MM.1S (cell line): ENCODE results near the gene UBAC2.

Source experiments
- CTCF ChIP-seq: fragments of 300-600 bp; sonication (generic); IDR thresholded peaks from 2 replicates; pipeline ENCODE4 v1.5.1; 2016; ENCODE audit warnings: antibody characterized with exemption, low read length, mixed read lengths
- EZH2 ChIP-seq: fragments of 300-600 bp; sonication (generic); optimal IDR thresholded peaks from 2 replicates; pipeline ENCODE3; 2017; ENCODE audit warnings: low read depth, mild to moderate bottlenecking, antibody characterized with exemption, low read length, mixed read lengths
- EZH2phosphoT487 ChIP-seq: fragments of 300-600 bp; sonication (generic); IDR thresholded peaks from 2 replicates; pipeline ENCODE4 v1.6.1; 2018; ENCODE audit warnings: antibody characterized with exemption, low read length

GRCh38 chr13:99331881-99332293, 131.2 kb downstream of the UBAC2 start:
- TF ChIP-seq CTCF = no peak
- TF ChIP-seq EZH2 = no peak
- no peak for TF ChIP-seq EZH2phosphoT487
